IPS-11a (cell line): ENCODE results near the gene REM1.
A peak's percentile ranks its signal among the peaks of the same experiment; 100 is the strongest.
"Not testable (repeated sequence)": the region's sequence is repeated elsewhere in the genome, so short reads cannot be mapped to it uniquely, and the experiment has no call there.

Experiments
- H3K4me3 ChIP-seq: one replicate; pipeline ENCODE4 v1.5.1; 2013; ENCODE audit warnings: low read depth, low read length, control low read depth

The REM1 gene

GRCh38 chr20:31484001-31484400 lies 8.9 kb downstream of the REM1 start:
- H3K4me3 ChIP-seq, result no peak overlapping the region

- H3K4me3 ChIP-seq, result peak overlapping the region; percentile 39
Observed at GRCh38 chr20:31485450-31486339, 10.6 kb downstream of the REM1 start.

GRCh38 chr20:31488115-31488514 lies 13.0 kb downstream of the REM1 start:
- no peak overlapping the region for H3K4me3 ChIP-seq

- no peak overlapping the region for H3K4me3 ChIP-seq
Observed at GRCh38 chr20:31489152-31489551, 14.1 kb downstream of the REM1 start.

- H3K4me3 ChIP-seq, result no peak overlapping the region
Observed at GRCh38 chr20:31490752-31491151, 15.7 kb downstream of the REM1 start.

GRCh38 chr20:31494131-31494530 lies 19.0 kb downstream of the REM1 start:
- H3K4me3 ChIP-seq, result no peak overlapping the region

GRCh38 chr20:31496761-31497295 lies 21.7 kb downstream of the REM1 start:
- no peak overlapping the region for H3K4me3 ChIP-seq

GRCh38 chr20:31497838-31498540 lies 22.9 kb downstream of the REM1 start:
- H3K4me3 ChIP-seq, result no peak overlapping the region

GRCh38 chr20:31500527-31500926 lies 25.4 kb downstream of the REM1 start:
- no peak overlapping the region for H3K4me3 ChIP-seq

- not testable (repeated sequence) for H3K4me3 ChIP-seq
Observed at GRCh38 chr20:31502884-31503673, 28.0 kb downstream of the REM1 start.

GRCh38 chr20:31505903-31506302 lies 30.8 kb downstream of the REM1 start:
- H3K4me3 ChIP-seq, result no peak overlapping the region

GRCh38 chr20:31508517-31509244 lies 33.6 kb downstream of the REM1 start:
- no peak overlapping the region for H3K4me3 ChIP-seq

- H3K4me3 ChIP-seq, result peak within 1 kb of the TSS; percentile 99
Observed at GRCh38 chr20:31514154-31515071, 39.3 kb downstream of the REM1 start, which contains the start of gene HM13. Gene HM13 (plus strand): TSS chr20:31514442. CDS start chr20:31514552, 110 bp downstream.

GRCh38 chr20:31515072-31515774 lies 40.1 kb downstream of the REM1 start:
- peak overlapping the region; percentile 99 for H3K4me3 ChIP-seq

GRCh38 chr20:31515775-31516107 lies 40.7 kb downstream of the REM1 start:
- peak overlapping the region; percentile 2 for H3K4me3 ChIP-seq

GRCh38 chr20:31516166-31516565 lies 41.1 kb downstream of the REM1 start:
- peak overlapping the region; percentile 2 for H3K4me3 ChIP-seq

GRCh38 chr20:31516651-31517050 lies 41.6 kb downstream of the REM1 start:
- no peak overlapping the region for H3K4me3 ChIP-seq

- H3K4me3 ChIP-seq, result no peak overlapping the region
Observed at GRCh38 chr20:31517373-31517772, 42.3 kb downstream of the REM1 start.

GRCh38 chr20:31521267-31521666 lies 46.2 kb downstream of the REM1 start:
- not testable (repeated sequence) for H3K4me3 ChIP-seq
